HFFc6 (cell line): ENCODE measurements around the gene ATAD3A. TPM values are rescaled to one million over a fixed set of nuclear protein-coding genes. Genes with fewer than 3 reads are reported as not detected.
"Not testable (repeated sequence)": the region's sequence is repeated elsewhere in the genome, so short reads cannot be mapped to it uniquely, and the experiment has no call there.

ENCODE experiments used
- DNase-seq: peaks from one replicate; pipeline ENCODE4 v3.0.0-alpha.2; 2018
- H3K27ac Mint-ChIP-seq: 2 replicates; pipeline ENCODE4 v1.8.0; 2020; ENCODE audit warnings: mild to moderate bottlenecking, mixed read lengths
- H3K27me3 Mint-ChIP-seq: 2 replicates; pipeline ENCODE4 v1.8.0; 2021; ENCODE audit warnings: mild to moderate bottlenecking, moderate library complexity, mixed read lengths; ENCODE audit not compliant: insufficient read depth
- H3K36me3 Mint-ChIP-seq: 2 replicates; pipeline ENCODE4 v1.8.0; 2021; ENCODE audit warnings: low read depth, mixed read lengths
- H3K4me1 Mint-ChIP-seq: 2 replicates; pipeline ENCODE4 v1.8.0; 2020; ENCODE audit warnings: low read depth, mixed read lengths
- H3K4me3 Mint-ChIP-seq: 2 replicates; pipeline ENCODE4 v1.8.0; 2020; ENCODE audit warnings: mild to moderate bottlenecking, moderate library complexity, mixed read lengths
- H3K9me3 Mint-ChIP-seq: 2 replicates; pipeline ENCODE4 v1.8.0; 2020; ENCODE audit warnings: mild to moderate bottlenecking, mixed read lengths
- CTCF ChIP-seq: fragments of 200-600 bp; sonication (generic); IDR thresholded peaks from 2 replicates; pipeline ENCODE4 v1.5.0; 2021; ENCODE audit warnings: antibody characterized with exemption, mild to moderate bottlenecking
- total RNA-seq, 6 experiments: library from RNA; stranded (reverse); fragmentation: NEBNext Ultra II Directional; extraction: Animal tissue kit (Norgen Biotek cat#: 25700); gene quantifications; 2 replicates in 1 of 6; 3 replicates in 5 of 6; pipeline ENCODE4 v1.2.3, GENCODE V29; 2021

Gene ATAD3A
- total RNA-seq, 6 experiments from 2014 or later, result 48.7 to 61.5 (median 54.0) TPM

DNA sequence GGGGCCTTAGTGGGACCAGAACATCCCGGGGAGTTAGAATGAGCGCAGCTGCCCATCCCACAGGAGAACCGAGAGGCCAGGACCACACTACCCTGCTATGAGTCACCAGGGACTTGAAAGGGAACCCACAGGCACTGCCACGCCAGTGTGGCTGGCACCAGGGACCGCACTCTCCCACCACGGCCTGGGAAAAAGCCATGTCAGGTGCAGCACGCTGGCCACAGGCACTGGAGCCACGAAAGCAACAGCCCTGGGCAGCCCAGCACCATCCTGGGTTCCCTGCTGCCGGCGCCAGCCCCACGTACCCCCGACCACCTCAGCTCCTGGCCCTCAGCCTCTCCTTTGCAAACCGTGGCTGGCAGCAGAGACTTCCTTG, 42.6 kb downstream of the ATAD3A start:
- TF ChIP-seq CTCF, result no peak
- Mint-ChIP-seq H3K36me3 (peaks cover 5% of the 10 kb centered on the region; the same call in 1 of the 2 replicates), H3K27ac (peak overlapping the region; percentile 89), H3K9me3 (no peaks in the 10 kb centered on the region), H3K27me3 (peaks cover 2% of the 10 kb centered on the region), H3K4me3 (peak overlapping the region; percentile 36; the same call in 1 of the 2 replicates), H3K4me1 (peaks cover 24% of the 10 kb centered on the region)
- no peak for DNase-seq

GRCh38 chr1:1554926-1555915, 43.3 kb downstream of the ATAD3A start:
- Mint-ChIP-seq H3K4me3 (peak overlapping the region; percentile 36; the same call in 1 of the 2 replicates), H3K27me3 (no peaks in the 10 kb centered on the region; the same call in 1 of the 2 replicates), H3K4me1 (peaks cover 24% of the 10 kb centered on the region), H3K27ac (peak overlapping the region; percentile 89), H3K9me3 (no peaks in the 10 kb centered on the region), H3K36me3 (peaks cover 5% of the 10 kb centered on the region; the same call in 1 of the 2 replicates)
- DNase-seq, result peak; percentile 82
- TF ChIP-seq CTCF, result no peak

- no peak for DNase-seq
- Mint-ChIP-seq H3K27me3 (no peaks in the 10 kb centered on the region; the same call in 1 of the 2 replicates), H3K9me3 (no peaks in the 10 kb centered on the region), H3K4me1 (peaks cover 17% of the 10 kb centered on the region), H3K36me3 (peaks cover 5% of the 10 kb centered on the region; the same call in 1 of the 2 replicates), H3K27ac (no peak overlapping the region), H3K4me3 (no peak overlapping the region)
- TF ChIP-seq CTCF, result no peak
Observed at GRCh38 chr1:1556505-1556904, 44.5 kb downstream of the ATAD3A start.

GRCh38 chr1:1556961-1557360, 45.0 kb downstream of the ATAD3A start:
- H3K4me3 Mint-ChIP-seq, H3K36me3 Mint-ChIP-seq, H3K9me3 Mint-ChIP-seq, H3K27ac Mint-ChIP-seq, DNase-seq, H3K27me3 Mint-ChIP-seq: not testable (repeated sequence)
- peaks cover 12% of the 10 kb centered on the region for H3K4me1 Mint-ChIP-seq

DNA sequence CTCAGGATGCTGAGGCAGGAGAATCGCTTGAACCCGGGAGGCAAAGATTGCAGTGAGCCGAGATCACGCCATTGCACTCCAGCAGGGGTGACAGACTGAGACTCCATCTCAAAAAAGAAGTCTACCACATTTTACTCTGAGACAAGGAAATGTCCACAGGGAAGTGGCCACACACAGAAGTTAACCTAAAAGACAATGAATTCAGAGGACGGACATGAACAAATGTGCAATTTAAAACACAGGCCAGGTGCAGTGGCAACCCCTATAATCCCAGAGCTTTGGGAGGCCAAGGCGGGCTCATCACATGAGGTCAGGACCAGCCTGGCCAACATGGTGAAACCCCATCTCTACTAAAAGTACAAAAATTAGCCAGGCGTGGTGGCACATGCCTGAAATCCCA, 45.7 kb downstream of the ATAD3A start:
- H3K27ac Mint-ChIP-seq, DNase-seq, H3K4me3 Mint-ChIP-seq, H3K9me3 Mint-ChIP-seq, H3K27me3 Mint-ChIP-seq: not testable (repeated sequence)
- Mint-ChIP-seq H3K36me3 (peaks cover 13% of the 10 kb centered on the region), H3K4me1 (peaks cover 11% of the 10 kb centered on the region)

DNA sequence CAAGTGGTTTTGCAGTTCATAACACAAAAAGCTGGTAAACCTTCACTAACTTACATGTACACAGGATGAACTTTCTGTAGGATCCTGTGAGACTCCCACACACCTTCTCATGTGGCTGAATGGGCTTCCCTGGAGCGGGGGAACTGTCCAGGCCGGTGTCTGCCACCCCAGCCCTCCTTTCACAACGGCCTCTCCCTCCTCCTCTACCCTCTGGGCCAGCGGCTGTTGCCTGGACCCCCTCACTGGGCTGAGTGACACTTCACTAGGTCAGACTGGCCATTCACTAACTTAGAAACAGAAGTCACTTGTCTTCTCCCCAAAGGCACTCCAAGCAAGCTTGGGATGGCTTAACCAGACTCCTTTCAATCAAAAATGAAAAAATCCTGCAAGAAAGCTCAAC, 46.6 kb downstream of the ATAD3A start:
- Mint-ChIP-seq H3K27ac (no peak overlapping the region; the same call in 1 of the 2 replicates), H3K4me1 (peaks cover 11% of the 10 kb centered on the region), H3K4me3 (no peak overlapping the region), H3K27me3 (no peaks in the 10 kb centered on the region; the same call in 1 of the 2 replicates), H3K36me3 (peaks cover 14% of the 10 kb centered on the region), H3K9me3 (no peaks in the 10 kb centered on the region)
- no peak for TF ChIP-seq CTCF
- no peak for DNase-seq
